GM13976 (cell line): ENCODE data around the gene COQ8B.

Experiments used
- DNase-seq: peaks from one replicate; pipeline ENCODE4 v3.0.0; 2012; ENCODE audit warnings: low spot score
- in situ Hi-C: fragments of 300-500 bp; cut with MboI; formaldehyde crosslinking; loops from one replicate; pipeline ENCODE4 v1.12.0; 2022; ENCODE audit warnings: low sequenced_read_pairs, mixed read lengths, inconsistent platforms; ENCODE audit not compliant: unreplicated experiment
- TF ChIP-seq, protein P1 (sequence below): IDR thresholded peaks from 2 replicates; pipeline ENCODE4 v1.5.1; 2012; ENCODE audit warnings: borderline replicate concordance, mild to moderate bottlenecking; ENCODE audit not compliant: insufficient read depth; ENCODE audit errors: extremely low read depth, missing control alignments, control extremely low read depth

Gene COQ8B

DNA sequence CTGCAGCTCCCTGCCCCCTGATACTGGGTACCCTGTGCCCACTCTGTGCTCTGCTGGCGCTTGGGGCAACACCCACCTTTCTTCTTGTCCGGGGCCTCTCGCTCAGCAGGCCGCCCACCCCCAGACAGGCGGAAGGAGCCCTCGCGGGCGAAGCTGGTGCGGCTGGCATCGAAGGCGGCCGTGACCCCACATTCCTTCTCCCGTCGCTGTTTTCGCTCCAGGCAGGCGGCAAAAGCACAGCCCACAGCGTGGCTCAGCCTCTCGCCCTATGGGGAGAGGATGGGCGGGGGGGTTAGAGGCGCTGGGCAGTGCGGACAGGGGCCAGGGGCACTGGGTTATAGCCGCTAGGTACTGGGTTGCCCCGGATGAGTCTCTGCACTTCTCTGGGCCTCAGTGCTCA lies 39.5 kb downstream of the COQ8B start:
- TF ChIP-seq, protein P1, sequence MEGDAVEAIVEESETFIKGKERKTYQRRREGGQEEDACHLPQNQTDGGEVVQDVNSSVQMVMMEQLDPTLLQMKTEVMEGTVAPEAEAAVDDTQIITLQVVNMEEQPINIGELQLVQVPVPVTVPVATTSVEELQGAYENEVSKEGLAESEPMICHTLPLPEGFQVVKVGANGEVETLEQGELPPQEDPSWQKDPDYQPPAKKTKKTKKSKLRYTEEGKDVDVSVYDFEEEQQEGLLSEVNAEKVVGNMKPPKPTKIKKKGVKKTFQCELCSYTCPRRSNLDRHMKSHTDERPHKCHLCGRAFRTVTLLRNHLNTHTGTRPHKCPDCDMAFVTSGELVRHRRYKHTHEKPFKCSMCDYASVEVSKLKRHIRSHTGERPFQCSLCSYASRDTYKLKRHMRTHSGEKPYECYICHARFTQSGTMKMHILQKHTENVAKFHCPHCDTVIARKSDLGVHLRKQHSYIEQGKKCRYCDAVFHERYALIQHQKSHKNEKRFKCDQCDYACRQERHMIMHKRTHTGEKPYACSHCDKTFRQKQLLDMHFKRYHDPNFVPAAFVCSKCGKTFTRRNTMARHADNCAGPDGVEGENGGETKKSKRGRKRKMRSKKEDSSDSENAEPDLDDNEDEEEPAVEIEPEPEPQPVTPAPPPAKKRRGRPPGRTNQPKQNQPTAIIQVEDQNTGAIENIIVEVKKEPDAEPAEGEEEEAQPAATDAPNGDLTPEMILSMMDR = no peak
- in situ Hi-C loops = no loop called here
- no peak for DNase-seq

DNA sequence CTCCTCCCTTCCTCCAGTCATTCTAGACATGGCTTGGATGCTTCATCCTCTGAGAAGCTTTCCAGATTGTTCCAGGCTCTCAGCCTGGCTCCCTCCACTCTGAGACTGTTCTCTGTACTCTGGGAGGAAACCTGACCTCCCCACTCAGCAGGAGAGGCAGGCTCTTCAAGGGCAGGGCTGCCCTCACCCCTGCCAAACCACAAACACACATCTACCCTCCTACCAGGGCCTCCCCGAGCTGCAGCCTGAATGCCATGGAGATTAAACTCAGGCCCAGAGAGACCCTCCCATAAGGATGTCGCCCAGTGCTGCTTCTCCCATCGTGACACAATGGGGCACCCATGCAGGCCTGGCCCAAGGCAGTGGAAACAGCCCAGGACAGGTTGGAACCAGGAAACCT lies 42.4 kb downstream of the COQ8B start:
- in situ Hi-C loops = loop anchor here (25.0 kb wide), 1 partner anchor 488 kb away; no protein-coding TSS in a partner anchor
- no peak for DNase-seq
- TF ChIP-seq, protein P1 = no peak

DNA sequence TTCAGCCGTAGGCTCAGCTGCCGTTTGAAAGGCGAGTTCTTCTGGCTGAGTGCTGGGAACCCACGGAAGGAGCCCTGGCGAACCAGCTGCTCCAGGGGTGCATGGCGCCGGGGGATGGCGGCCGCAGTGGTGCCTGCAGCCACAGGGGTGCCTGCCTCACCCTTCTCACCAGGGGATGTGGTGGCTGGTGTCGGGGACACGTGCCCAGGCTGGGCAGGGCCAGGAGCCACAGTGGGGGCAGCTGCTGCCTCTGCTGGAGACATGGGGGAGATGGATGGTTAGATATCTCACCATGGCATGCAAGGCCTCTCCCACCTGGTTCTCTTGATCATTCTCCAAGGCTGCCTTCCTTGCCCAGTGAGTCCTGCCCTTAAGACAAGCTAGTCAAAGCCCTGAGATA lies 43.3 kb downstream of the COQ8B start:
- in situ Hi-C loops = loop anchor here (25.0 kb wide), 1 partner anchor 489 kb away; no protein-coding TSS in a partner anchor
- TF ChIP-seq, protein P1 = no peak
- no peak for DNase-seq

DNA sequence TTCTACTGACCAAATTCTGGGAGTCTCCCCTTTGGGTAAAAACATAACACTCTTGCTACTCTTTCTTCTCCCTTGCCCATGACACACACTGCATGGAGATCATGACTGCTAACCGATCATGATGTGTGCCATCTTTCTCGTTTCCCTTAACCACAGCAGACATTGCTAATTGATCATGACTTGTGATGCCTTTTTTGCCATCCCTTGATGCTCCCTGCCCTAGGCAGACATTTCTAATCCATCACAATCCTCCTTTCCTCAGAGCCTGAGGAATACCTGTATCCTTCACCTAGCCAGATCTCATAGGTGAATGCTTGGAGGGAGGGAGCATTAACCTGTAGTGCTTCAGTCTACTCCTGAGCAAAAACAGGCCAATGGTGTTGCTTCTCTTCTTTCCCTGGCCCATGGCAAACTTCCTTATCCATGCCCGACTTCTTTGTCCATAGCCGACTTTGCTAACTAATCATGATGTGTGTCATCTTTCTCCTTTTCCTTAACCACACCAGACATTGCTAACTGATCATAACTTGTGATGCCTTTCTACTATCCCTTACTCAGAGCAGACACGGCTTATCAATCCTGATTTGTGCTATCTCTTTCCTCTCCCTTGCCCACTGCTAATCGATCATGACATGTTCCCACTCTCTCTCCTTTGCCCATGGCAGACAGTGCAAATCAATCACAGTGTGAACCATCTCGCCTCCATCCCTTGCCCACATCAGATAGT lies 44.0 kb downstream of the COQ8B start:
- TF ChIP-seq, protein P1 = no peak
- in situ Hi-C loops = loop anchor here (25.0 kb wide), 1 partner anchor 490 kb away; no protein-coding TSS in a partner anchor
- no peak for DNase-seq

DNA sequence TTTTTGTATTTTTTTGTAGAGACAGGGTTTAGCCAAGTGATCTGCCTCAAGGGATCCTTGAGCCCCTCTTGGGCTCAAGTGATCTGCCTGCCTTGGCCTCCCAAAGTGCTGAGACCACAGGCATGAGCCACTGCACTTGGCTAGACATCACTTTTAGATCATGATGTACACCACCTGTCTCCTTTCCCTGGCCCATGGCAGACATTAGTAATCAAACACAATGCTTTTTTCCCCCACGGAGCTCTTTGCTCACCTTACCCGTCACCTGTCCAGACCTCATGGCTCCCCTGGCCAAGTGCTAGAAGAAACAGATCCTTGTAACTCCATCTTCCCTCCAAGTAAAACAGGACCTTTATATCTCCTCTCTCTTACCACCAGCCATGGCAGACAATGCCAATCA lies 44.6 kb downstream of the COQ8B start:
- DNase-seq = no peak
- TF ChIP-seq, protein P1 = no peak
- in situ Hi-C loops = loop anchor here (25.0 kb wide), 1 partner anchor 490 kb away; no protein-coding TSS in a partner anchor

DNA sequence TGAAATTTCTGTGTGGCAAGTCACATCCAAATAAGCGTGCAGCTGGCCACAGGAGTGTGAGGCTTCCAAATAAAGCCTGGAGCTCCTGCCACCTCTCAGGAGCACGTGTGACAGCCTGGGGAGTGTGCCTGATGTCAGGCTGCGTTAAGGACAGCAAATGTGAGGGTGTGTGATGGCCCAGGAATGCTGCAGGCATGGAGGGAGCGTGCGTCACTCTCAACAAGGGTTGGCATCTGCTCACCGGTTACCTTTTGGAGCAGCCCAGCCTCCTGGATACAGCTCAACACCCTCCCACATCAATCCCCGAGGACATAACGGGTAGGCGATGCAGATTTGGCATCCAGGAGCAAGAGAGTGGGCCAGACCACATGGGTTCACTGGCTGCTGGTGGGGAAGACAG lies 45.3 kb downstream of the COQ8B start:
- TF ChIP-seq, protein P1 = no peak
- in situ Hi-C loops = loop anchor here (25.0 kb wide), 1 partner anchor 491 kb away; no protein-coding TSS in a partner anchor
- DNase-seq = no peak
